Fibroblast of villous mesenchyme (primary cell): ENCODE data around the gene ENTPD6. TPM values are rescaled to one million over a fixed set of nuclear protein-coding genes. Genes with fewer than 3 reads are reported as not detected.
A peak's percentile ranks its signal among the peaks of the same experiment; 100 is the strongest.

Experiments used
- DNase-seq: peaks from one replicate; pipeline ENCODE4 v3.0.0-alpha.2; 2010; ENCODE audit warnings: low read depth
- H3K4me3 ChIP-seq: 2 replicates; pipeline ENCODE4 v1.5.1; 2011; ENCODE audit warnings: low read depth, mild to moderate bottlenecking, low read length
- total RNA-seq: library from RNA; depleted of rRNA; stranded (reverse); fragments of >200 nt; gene quantifications from 2 replicates; pipeline ENCODE4 v1.2.3, GENCODE V29; 2012
- TF ChIP-seq, protein P1 (sequence below): IDR thresholded peaks from 2 replicates; pipeline ENCODE4 v1.5.1; 2012; ENCODE audit warnings: low read depth, mild to moderate bottlenecking, low read length; ENCODE audit not compliant: insufficient read depth

ENTPD6 gene
- total RNA-seq, 1 donor = 38.4 TPM

DNA sequence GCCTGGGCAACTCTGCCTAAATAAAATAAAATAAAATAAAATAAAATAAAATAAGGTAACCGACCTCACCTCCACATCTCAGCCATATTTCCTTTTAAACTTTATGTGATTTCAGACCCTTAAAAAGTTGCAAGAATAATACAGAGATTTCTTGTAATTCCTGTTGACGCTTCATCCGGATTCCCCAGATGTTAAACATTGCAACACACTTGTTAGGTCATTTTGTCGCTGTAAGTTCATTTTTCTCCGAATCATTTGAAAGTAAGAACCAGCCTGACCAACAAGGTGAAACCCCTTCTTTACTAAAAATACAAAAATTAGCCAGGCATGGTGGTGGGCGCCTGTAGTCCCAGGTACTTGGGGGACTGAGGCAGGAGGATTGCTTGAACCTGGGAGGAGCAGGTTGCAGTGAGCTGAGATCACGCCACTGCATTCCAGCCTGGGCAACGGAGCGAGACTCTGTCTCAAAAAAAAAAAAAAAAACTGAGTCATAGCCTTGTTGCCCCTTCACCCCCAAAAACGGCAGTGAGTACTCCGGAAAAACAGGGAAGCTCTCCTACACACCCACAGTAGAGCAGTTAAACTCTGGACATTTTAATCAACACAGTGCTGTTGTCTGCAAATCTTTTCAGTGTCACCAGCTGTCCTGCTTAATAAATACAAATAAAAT, 58.2 kb downstream of the ENTPD6 start:
- peak; percentile 64 for DNase-seq
- no peak overlapping the region for H3K4me3 ChIP-seq
- TF ChIP-seq, protein P1, sequence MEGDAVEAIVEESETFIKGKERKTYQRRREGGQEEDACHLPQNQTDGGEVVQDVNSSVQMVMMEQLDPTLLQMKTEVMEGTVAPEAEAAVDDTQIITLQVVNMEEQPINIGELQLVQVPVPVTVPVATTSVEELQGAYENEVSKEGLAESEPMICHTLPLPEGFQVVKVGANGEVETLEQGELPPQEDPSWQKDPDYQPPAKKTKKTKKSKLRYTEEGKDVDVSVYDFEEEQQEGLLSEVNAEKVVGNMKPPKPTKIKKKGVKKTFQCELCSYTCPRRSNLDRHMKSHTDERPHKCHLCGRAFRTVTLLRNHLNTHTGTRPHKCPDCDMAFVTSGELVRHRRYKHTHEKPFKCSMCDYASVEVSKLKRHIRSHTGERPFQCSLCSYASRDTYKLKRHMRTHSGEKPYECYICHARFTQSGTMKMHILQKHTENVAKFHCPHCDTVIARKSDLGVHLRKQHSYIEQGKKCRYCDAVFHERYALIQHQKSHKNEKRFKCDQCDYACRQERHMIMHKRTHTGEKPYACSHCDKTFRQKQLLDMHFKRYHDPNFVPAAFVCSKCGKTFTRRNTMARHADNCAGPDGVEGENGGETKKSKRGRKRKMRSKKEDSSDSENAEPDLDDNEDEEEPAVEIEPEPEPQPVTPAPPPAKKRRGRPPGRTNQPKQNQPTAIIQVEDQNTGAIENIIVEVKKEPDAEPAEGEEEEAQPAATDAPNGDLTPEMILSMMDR = no peak

DNA sequence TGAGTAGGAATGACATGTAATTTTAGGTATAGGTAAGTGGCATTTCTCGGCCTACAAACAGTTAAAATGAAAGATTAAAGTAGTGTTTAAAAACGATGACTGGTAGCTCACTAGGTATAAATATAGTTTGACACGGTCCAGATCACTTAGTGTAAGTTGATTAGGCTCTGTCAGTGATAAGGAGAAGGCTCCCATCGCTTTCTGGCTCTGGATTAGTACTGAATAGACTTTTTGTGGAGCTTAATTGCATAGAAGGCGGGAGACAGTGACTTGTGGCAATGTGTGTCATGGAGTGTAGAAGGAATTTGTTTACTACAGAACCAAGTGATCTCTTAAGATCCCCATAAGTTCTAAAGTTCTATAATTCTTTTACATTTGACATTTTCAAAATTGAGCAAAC, 59.1 kb downstream of the ENTPD6 start:
- no peak overlapping the region for H3K4me3 ChIP-seq
- TF ChIP-seq, protein P1 = no peak
- DNase-seq = no peak

DNA sequence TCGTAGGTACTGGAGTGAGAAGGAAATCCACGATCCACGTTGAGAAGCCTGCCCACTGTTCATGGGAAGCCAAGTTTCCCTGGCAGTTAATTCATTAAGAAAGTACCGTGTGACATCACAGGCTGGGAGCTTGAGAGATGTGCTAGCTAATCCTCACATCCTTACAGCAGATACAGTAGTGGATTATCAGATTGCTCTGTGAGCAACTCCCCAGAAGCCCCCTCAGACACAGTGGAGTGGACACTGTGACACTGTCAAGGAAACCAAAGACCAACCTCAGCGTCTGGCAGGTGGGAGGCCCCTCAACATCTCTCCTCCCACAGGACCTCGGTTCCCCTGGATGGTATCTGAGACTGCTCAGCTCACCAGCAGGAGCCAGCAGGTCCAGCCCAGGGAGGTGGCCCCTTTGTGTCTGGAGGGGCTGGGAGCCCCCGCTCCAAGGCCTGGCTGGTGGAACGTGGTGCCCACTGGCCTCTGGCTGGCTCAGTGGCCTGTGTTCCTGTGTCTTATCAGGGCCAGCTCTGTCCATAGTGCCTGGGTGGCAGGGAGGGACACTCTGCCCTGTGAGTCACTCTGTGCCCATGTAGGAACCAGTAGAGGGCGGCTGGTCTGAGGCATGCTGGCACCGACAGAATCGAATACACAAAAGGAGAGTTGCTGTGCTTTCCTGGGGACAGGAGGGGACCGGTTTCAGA, 59.6 kb downstream of the ENTPD6 start:
- no peak overlapping the region for H3K4me3 ChIP-seq
- TF ChIP-seq, protein P1 = no peak
- DNase-seq = peak; percentile 43

DNA sequence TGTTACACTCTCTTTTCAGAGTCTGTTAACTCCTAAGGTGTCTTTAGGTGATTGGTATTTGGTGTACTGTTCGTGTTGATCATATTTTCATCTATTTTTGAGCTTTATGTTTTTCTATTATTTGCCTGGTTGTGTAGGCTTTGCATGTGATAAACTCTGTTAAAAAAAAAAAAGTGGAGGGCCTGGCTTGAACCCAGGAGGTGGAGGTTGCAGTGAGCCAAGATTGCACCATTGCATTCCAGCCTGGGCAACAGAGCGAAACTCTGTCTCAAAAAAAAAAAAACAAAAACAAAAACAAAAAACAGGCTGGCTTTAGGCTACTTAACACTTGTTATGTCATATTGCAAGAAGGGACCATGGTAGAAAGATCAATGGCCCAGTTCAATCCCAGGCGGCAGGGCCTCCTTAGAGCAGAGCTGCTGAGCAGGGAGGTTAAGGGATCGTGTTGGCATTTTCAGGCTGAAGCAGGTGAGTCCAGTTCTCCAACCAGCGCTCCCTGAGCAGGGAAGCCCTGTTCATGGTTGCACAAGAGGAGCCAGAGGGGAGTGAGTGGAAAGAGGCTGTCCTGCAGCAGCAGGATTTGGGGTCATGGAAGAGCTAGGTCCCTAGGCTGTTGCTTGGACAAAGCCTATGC, 60.8 kb downstream of the ENTPD6 start:
- TF ChIP-seq, protein P1 = no peak
- peak; percentile 50 for DNase-seq
- H3K4me3 ChIP-seq = no peak overlapping the region

DNA sequence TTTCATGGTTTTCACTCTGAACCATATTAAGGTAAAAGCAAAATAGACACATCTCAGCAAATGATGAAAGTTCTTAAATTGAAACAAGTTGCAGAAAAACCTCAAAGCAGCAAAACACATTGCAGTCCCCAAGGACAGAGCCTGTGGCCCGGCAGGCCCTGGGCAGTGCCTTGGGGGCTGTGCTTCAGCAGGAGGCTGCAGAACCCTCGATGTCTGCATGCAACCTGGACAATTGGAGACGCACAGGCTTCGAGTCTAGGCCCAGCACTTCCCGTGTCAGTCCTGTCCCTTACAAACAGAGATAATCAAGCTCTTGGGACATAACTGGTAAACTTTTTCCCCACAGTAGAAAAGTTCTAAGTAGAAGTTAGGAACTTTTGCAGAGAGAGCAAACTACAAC, 61.6 kb downstream of the ENTPD6 start:
- no peak overlapping the region for H3K4me3 ChIP-seq
- DNase-seq = no peak
- TF ChIP-seq, protein P1 = no peak

DNA sequence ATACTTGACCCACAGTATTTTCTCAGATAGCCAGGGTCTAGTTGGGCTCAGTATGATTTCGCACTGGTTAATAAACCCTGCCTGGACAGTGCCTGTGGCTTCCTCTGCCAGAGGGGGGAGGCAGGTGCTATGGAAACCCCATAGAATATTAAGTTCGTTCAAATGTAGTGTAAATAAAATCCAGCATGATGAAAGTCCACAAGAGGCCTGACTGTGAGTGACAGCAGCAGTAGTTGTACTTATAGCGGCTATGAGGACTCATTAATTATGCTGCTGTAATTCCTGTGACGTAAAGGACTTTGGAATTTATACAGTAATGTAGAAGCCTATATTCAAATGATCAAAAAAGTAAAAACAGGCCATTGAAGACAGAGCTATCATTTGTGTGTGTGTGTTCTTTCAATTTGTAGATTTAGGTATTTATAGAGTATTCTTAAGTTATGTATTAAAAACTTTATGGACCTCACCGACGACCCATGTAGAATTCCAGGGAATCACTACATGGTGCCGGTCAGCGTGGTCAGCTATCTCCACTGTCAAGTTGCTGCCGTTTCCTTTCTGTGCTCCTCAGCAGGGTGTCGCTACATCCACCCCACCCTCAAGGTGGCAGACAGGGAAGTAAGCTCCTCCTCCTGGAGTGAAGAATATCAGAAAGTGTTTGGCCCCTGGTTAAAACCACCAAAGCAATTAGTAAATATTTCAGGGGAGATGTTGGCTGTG, 62.4 kb downstream of the ENTPD6 start:
- TF ChIP-seq, protein P1 = no peak
- no peak overlapping the region for H3K4me3 ChIP-seq
- no peak for DNase-seq
